ENCODE results near the gene TBC1D22A.

TBC1D22A gene

GRCh38 chr22:46737105-46737975 lies 25.1 kb upstream of the TBC1D22A start:
- peak; percentile 51 for DNase-seq (ENCODE audit: low read depth)

- DNase-seq (ENCODE audit: low read depth), result peak; percentile 73
Measured at GRCh38 chr22:46737976-46738646, 24.3 kb upstream of the TBC1D22A start, which contains the start of gene CERK. Gene CERK, minus strand, starts transcription at chr22:46738252. Its CDS starts 104 bp downstream, at chr22:46738148.

- DNase-seq (ENCODE audit: low read depth), result peak; percentile 68
Measured at GRCh38 chr22:46738647-46739093, 23.8 kb upstream of the TBC1D22A start.

GRCh38 chr22:46739094-46739870 lies 23.2 kb upstream of the TBC1D22A start:
- DNase-seq (ENCODE audit: low read depth), result peak; percentile 89

GRCh38 chr22:46740910-46741780 lies 21.3 kb upstream of the TBC1D22A start:
- DNase-seq (ENCODE audit: low read depth), result no peak

GRCh38 chr22:46741974-46742519 lies 20.4 kb upstream of the TBC1D22A start:
- DNase-seq (ENCODE audit: low read depth), result no peak

- DNase-seq (ENCODE audit: low read depth), result no peak
Measured at GRCh38 chr22:46742576-46743221, 19.8 kb upstream of the TBC1D22A start.

- no peak for DNase-seq (ENCODE audit: low read depth)
Measured at GRCh38 chr22:46744581-46744980, 17.9 kb upstream of the TBC1D22A start.

- DNase-seq (ENCODE audit: low read depth), result no peak
Measured at GRCh38 chr22:46746192-46746591, 16.3 kb upstream of the TBC1D22A start.

GRCh38 chr22:46746620-46747019 lies 15.8 kb upstream of the TBC1D22A start:
- DNase-seq (ENCODE audit: low read depth), result no peak

- no peak for DNase-seq (ENCODE audit: low read depth)
Measured at GRCh38 chr22:46747646-46748045, 14.8 kb upstream of the TBC1D22A start.

GRCh38 chr22:46748206-46748907 lies 14.1 kb upstream of the TBC1D22A start:
- no peak for DNase-seq (ENCODE audit: low read depth)

GRCh38 chr22:46748908-46749675 lies 13.4 kb upstream of the TBC1D22A start:
- peak; percentile 44 for DNase-seq (ENCODE audit: low read depth)

GRCh38 chr22:46749682-46750529 lies 12.5 kb upstream of the TBC1D22A start:
- DNase-seq (ENCODE audit: low read depth), result no peak

- no peak for DNase-seq (ENCODE audit: low read depth)
Measured at GRCh38 chr22:46750530-46750800, 12.0 kb upstream of the TBC1D22A start.

- no peak for DNase-seq (ENCODE audit: low read depth)
Measured at GRCh38 chr22:46750863-46751443, 11.5 kb upstream of the TBC1D22A start.

GRCh38 chr22:46752286-46752987 lies 10.0 kb upstream of the TBC1D22A start:
- DNase-seq (ENCODE audit: low read depth), result no peak

GRCh38 chr22:46752988-46753310 lies 9.5 kb upstream of the TBC1D22A start:
- DNase-seq (ENCODE audit: low read depth), result no peak

Measured in ELR (cell line).